ENCODE measurements around the gene DLG5. TPM values are rescaled to one million over a fixed set of nuclear protein-coding genes. Genes with fewer than 3 reads are reported as not detected.

The DLG5 gene
- total RNA-seq, 1 donor from 2014 or later = 22.2 TPM

DNA sequence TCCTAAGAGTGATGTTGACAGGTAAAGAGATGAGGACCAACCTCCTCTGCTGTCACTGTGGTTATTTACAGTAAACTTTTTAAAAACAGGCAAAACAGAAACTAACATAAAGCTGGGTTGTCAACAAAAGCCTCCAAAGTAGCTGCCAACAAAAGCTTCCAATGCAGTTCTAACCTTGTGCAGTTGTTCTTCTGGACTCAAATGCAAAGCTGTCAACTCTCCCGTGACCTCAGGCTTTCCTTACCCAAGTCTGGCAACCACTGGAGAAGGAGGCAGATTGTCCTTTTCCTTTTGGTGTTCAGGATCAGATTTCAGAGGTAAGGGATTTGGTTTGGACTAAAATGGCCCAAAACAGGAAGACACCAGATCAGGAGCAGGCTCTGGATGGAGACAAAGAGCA is 63.1 kb downstream of the DLG5 start:
- no peak for DNase-seq (ENCODE audit: low spot score)
- H3K4me3 ChIP-seq = no peak overlapping the region
- Mint-ChIP-seq H3K4me1 (peaks cover 34% of the 10 kb centered on the region), H3K27ac (peak overlapping the region; percentile 10), H3K4me3 (no peak overlapping the region), H3K36me3 (peaks cover 22% of the 10 kb centered on the region), H3K9me3 (no peaks in the 10 kb centered on the region), H3K27me3 (ENCODE audit: insufficient read depth, low read depth) (peaks cover 5% of the 10 kb centered on the region)
- H3K27me3 ChIP-seq = no peaks in the 10 kb centered on the region
- peaks cover 11% of the 10 kb centered on the region for H3K4me1 ChIP-seq
- no peak overlapping the region for H3K9ac ChIP-seq
- TF ChIP-seq, protein P1, sequence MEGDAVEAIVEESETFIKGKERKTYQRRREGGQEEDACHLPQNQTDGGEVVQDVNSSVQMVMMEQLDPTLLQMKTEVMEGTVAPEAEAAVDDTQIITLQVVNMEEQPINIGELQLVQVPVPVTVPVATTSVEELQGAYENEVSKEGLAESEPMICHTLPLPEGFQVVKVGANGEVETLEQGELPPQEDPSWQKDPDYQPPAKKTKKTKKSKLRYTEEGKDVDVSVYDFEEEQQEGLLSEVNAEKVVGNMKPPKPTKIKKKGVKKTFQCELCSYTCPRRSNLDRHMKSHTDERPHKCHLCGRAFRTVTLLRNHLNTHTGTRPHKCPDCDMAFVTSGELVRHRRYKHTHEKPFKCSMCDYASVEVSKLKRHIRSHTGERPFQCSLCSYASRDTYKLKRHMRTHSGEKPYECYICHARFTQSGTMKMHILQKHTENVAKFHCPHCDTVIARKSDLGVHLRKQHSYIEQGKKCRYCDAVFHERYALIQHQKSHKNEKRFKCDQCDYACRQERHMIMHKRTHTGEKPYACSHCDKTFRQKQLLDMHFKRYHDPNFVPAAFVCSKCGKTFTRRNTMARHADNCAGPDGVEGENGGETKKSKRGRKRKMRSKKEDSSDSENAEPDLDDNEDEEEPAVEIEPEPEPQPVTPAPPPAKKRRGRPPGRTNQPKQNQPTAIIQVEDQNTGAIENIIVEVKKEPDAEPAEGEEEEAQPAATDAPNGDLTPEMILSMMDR (IDR thresholded peaks at IDR 0.05) = no peak
- no peak for TF ChIP-seq EZH2phosphoT487 (IDR thresholded peaks at IDR 0.05)
- no peak for TF ChIP-seq EZH2 (IDR thresholded peaks at IDR 0.05)
- H3K9me3 ChIP-seq (ENCODE audit: low read depth) = no peaks in the 10 kb centered on the region
- H3F3A ChIP-seq (ENCODE audit: low read depth) = no peaks in the 10 kb centered on the region
- no peaks in the 10 kb centered on the region for H3K36me3 ChIP-seq
- H2AFZ ChIP-seq (replicated peaks) = no peak overlapping the region
- H4K20me1 ChIP-seq (ENCODE audit: low read depth) = peaks cover 42% of the 10 kb centered on the region
- H3K27ac ChIP-seq = no peak overlapping the region
- peaks cover 23% of the 10 kb centered on the region for H3K79me2 ChIP-seq (ENCODE audit: low read depth)
- H3K4me2 ChIP-seq = no peak overlapping the region

DNA sequence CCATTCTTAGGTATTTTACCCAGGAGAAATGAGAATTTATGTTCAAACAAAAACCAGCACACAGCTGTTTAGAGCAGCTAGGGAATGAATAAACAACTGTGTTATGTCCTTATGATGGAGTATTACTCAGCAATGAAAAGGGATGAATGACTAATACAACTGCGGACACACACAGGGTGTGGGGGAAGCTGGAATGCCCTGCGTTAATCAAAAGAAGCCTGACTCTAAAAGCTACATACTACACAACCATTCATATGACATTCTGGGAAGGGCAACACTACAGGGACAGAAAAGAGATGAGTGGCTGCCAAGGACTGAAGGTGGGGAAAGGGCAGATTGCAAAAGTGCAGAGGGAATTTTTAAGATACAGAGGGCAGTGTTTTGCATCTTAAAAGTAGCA is 64.0 kb downstream of the DLG5 start:
- Histone ChIP-seq H3F3A (ENCODE audit: low read depth) (no peaks in the 10 kb centered on the region), H3K9me3 (ENCODE audit: low read depth) (no peaks in the 10 kb centered on the region), H3K27ac (no peak overlapping the region), H3K79me2 (ENCODE audit: low read depth) (peaks cover 23% of the 10 kb centered on the region), H3K36me3 (no peaks in the 10 kb centered on the region), H2AFZ (replicated peaks) (no peak overlapping the region), H3K4me1 (peaks cover 11% of the 10 kb centered on the region), H3K27me3 (no peaks in the 10 kb centered on the region), H3K4me2 (no peak overlapping the region), H4K20me1 (ENCODE audit: low read depth) (peaks cover 42% of the 10 kb centered on the region), H3K4me3 (no peak overlapping the region), H3K9ac (no peak overlapping the region)
- no peak overlapping the region for H3K27ac Mint-ChIP-seq
- H3K9me3 Mint-ChIP-seq = no peaks in the 10 kb centered on the region
- no peak for DNase-seq (ENCODE audit: low spot score)
- TF ChIP-seq EZH2 (IDR thresholded peaks at IDR 0.05) (no peak), EZH2phosphoT487 (IDR thresholded peaks at IDR 0.05) (no peak)
- TF ChIP-seq, protein P1 (IDR thresholded peaks at IDR 0.05) = no peak
- H3K4me3 Mint-ChIP-seq = no peak overlapping the region
- H3K27me3 Mint-ChIP-seq (ENCODE audit: insufficient read depth, low read depth) = peaks cover 3% of the 10 kb centered on the region
- peaks cover 25% of the 10 kb centered on the region for H3K4me1 Mint-ChIP-seq
- peaks cover 15% of the 10 kb centered on the region for H3K36me3 Mint-ChIP-seq

DNA sequence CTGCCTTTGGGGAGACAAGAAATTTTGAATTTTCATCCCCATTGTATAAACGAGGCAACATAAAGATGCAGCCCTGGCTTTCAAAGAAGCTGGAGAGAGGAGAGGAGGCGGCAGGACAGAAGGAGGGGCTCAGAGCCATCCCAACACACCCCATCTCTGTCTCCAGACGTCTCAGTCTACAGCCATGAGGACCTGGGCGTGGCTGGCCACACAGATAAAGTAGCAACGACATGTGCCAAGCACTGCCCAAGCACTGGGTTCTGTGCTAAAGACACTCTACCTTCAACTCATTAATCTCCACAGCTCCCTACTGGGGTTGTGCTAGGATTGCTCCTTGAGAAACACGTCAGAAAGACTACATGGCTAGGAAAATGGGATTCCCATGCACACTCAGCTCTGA is 65.2 kb downstream of the DLG5 start:
- no peak overlapping the region for H3K4me2 ChIP-seq
- H3K27ac Mint-ChIP-seq = no peak overlapping the region
- H4K20me1 ChIP-seq (ENCODE audit: low read depth) = peaks cover 40% of the 10 kb centered on the region
- TF ChIP-seq, protein P1 (IDR thresholded peaks at IDR 0.05) = no peak
- TF ChIP-seq EZH2phosphoT487 (IDR thresholded peaks at IDR 0.05) = no peak
- no peak for TF ChIP-seq EZH2 (IDR thresholded peaks at IDR 0.05)
- H3K9me3 ChIP-seq (ENCODE audit: low read depth) = no peaks in the 10 kb centered on the region
- H3K4me1 Mint-ChIP-seq = peaks cover 25% of the 10 kb centered on the region
- peaks cover 23% of the 10 kb centered on the region for H3K79me2 ChIP-seq (ENCODE audit: low read depth)
- no peaks in the 10 kb centered on the region for H3K9me3 Mint-ChIP-seq
- H3K9ac ChIP-seq = no peak overlapping the region
- H3K4me3 Mint-ChIP-seq = no peak overlapping the region
- peaks cover 11% of the 10 kb centered on the region for H3K4me1 ChIP-seq
- H3K36me3 Mint-ChIP-seq = peaks cover 8% of the 10 kb centered on the region
- DNase-seq (ENCODE audit: low spot score) = no peak
- H3K27me3 ChIP-seq = no peaks in the 10 kb centered on the region
- peaks cover 5% of the 10 kb centered on the region for H3K27me3 Mint-ChIP-seq (ENCODE audit: insufficient read depth, low read depth)
- H2AFZ ChIP-seq (replicated peaks) = no peak overlapping the region
- no peaks in the 10 kb centered on the region for H3F3A ChIP-seq (ENCODE audit: low read depth)
- H3K27ac ChIP-seq = no peak overlapping the region
- H3K36me3 ChIP-seq = no peaks in the 10 kb centered on the region
- H3K4me3 ChIP-seq = no peak overlapping the region
